GM12878 (cell line): ENCODE measurements around the gene SLC38A5. TPM values are rescaled to one million over a fixed set of nuclear protein-coding genes. Genes with fewer than 3 reads are reported as not detected.

ENCODE experiments used
- ATAC-seq: fragments of 200-7000 bp; cut with Tn5 transposase; 3 replicates; pipeline ENCODE4 v1.9.1; 2020; ENCODE audit warnings: mild to moderate bottlenecking, moderate library complexity
- BruUV-seq: library from RNA; stranded (reverse); fragments of 400-500 nt; replicated peaks from 2 replicates; lab custom pipeline; 2021; lab: Mats Ljungman, UMichigan
- CTCF ChIA-PET: fragments of 300-600 bp; sonication (Branson Sonifier 250); formaldehyde crosslinking; extraction: SDS; loops from one replicate; lab custom pipeline; 2021; ENCODE audit warnings: inconsistent platforms; lab: Yijun Ruan, JAX
- POLR2A ChIA-PET: fragments of 350-600 bp; formaldehyde crosslinking; extraction: SDS; loops from one replicate; lab custom pipeline; 2021; ENCODE audit warnings: inconsistent platforms; lab: Charles Lee
- RAD21 ChIA-PET: fragments of 300-600 bp; sonication (Branson Sonifier 250); formaldehyde crosslinking; loops from one replicate; lab custom pipeline; 2023; ENCODE audit warnings: antibody characterized with exemption; ENCODE audit not compliant: unreplicated experiment; lab: Charles Lee
- SMC1A ChIA-PET: fragments of 300-600 bp; sonication (Branson Sonifier 250); formaldehyde crosslinking; loops from one replicate; lab custom pipeline; 2023; ENCODE audit not compliant: unreplicated experiment, uncharacterized antibody; lab: Charles Lee
- DNase-seq: peaks from one replicate; pipeline ENCODE4 v3.0.0-alpha.2; 2011; ENCODE audit warnings: low read depth, low spot score
- FAIRE-seq: peaks from 3 replicates; lab custom pipeline; 2011; peaks lifted over from hg19 to GRCh38; lab: Jason Lieb, UNC
- H2AFZ ChIP-seq: 2 replicates; pipeline ENCODE4 v1.6.0; 2011; ENCODE audit warnings: low read depth, low read length, control low read depth; ENCODE audit not compliant: control insufficient read depth
- H3K27ac ChIP-seq: 2 replicates; pipeline ENCODE4 v1.5.1; 2011; ENCODE audit warnings: control low read depth; ENCODE audit not compliant: control insufficient read depth, insufficient read depth
- H3K27me3 ChIP-seq, 2 experiments: replicated peaks in 1 of 2; 2 replicates each; pipeline versions ENCODE4 v1.6.0 to v1.6.1; 2011; ENCODE audit warnings: low read length in 1 of 2; ENCODE audit not compliant: control insufficient read depth in 2 of 2, insufficient read depth in 2 of 2
- H3K36me3 ChIP-seq, 2 experiments: 2 replicates each; pipeline ENCODE4 v1.5.1; 2011; ENCODE audit warnings: low read length in 1 of 2; ENCODE audit not compliant: control insufficient read depth in 2 of 2, insufficient read depth in 2 of 2
- H3K4me1 ChIP-seq: 2 replicates; pipeline ENCODE4 v1.6.1; 2011; ENCODE audit warnings: mild to moderate bottlenecking, low read length, moderate library complexity, mixed read lengths; ENCODE audit not compliant: control insufficient read depth, insufficient read depth
- H3K4me2 ChIP-seq: 2 replicates; pipeline ENCODE4 v1.6.0; 2011; ENCODE audit warnings: control low read depth; ENCODE audit not compliant: control insufficient read depth, insufficient read depth
- H3K4me3 ChIP-seq: fragments of 200-600 bp; sonication (generic); 2 replicates; pipeline ENCODE4 v1.5.1; 2016
- H3K79me2 ChIP-seq: 2 replicates; pipeline ENCODE4 v1.6.0; 2011; ENCODE audit warnings: low read length; ENCODE audit not compliant: control insufficient read depth, insufficient read depth
- H3K9ac ChIP-seq: 2 replicates; pipeline ENCODE4 v1.8.0; 2011; ENCODE audit warnings: low read length, control low read depth, mixed read lengths; ENCODE audit not compliant: control insufficient read depth, insufficient read depth
- H3K9me3 ChIP-seq: replicated peaks from 3 replicates; pipeline ENCODE4 v1.5.1; 2011; ENCODE audit warnings: mild to moderate bottlenecking, low read length; ENCODE audit not compliant: control insufficient read depth, insufficient read depth
- H4K20me1 ChIP-seq: 2 replicates; pipeline ENCODE4 v1.6.0; 2011; ENCODE audit not compliant: control insufficient read depth, insufficient read depth
- ATF7 ChIP-seq: fragments of 450-650 bp; IDR thresholded peaks from 2 replicates; pipeline ENCODE4 v1.6.1; 2016; ENCODE audit warnings: low read depth, mild to moderate bottlenecking
- CBX3 ChIP-seq: fragments of 200-600 bp; sonication (generic); IDR thresholded peaks from 2 replicates; pipeline ENCODE4 v1.6.1; 2016; ENCODE audit warnings: low read depth, borderline replicate concordance
- CEBPB ChIP-seq, 2 experiments: fragments of 150-350 bp in 1 of 2; IDR thresholded peaks; 2 replicates each; pipeline ENCODE4 v1.6.1; 2012 to 2014; ENCODE audit warnings: low read depth in 2 of 2, low read length in 2 of 2, borderline replicate concordance in 1 of 2, inconsistent platforms in 1 of 2
- CHD4 ChIP-seq: fragments of 200-600 bp; sonication (generic); IDR thresholded peaks from 2 replicates; pipeline ENCODE4 v1.6.1; 2016; ENCODE audit warnings: mild to moderate bottlenecking
- EGR1 ChIP-seq, 2 experiments: IDR thresholded peaks; 1 replicate in 1 of 2; 2 replicates in 1 of 2; pipeline ENCODE4 v1.6.1; 2011 to 2012; ENCODE audit warnings: low read depth in 2 of 2, low read length in 2 of 2, borderline replicate concordance in 1 of 2, mild to moderate bottlenecking in 1 of 2, moderate library complexity in 1 of 2
- ETV6 ChIP-seq, 2 experiments: fragments of 450-650 bp in 1 of 2; IDR thresholded peaks in 1 of 2; conservative IDR thresholded peaks in 1 of 2; 2 replicates each; pipeline ENCODE4 v1.6.1; 2014; ENCODE audit warnings: antibody characterized with exemption in 1 of 2, borderline replicate concordance in 1 of 2, low read depth in 1 of 2, mild to moderate bottlenecking in 1 of 2, moderate library complexity in 1 of 2
- GABPA ChIP-seq: IDR thresholded peaks from 2 replicates; pipeline ENCODE4 v1.6.1; 2014; ENCODE audit warnings: antibody characterized with exemption, low read depth, mild to moderate bottlenecking, inconsistent platforms
- HDAC2 ChIP-seq: fragments of 200-600 bp; sonication (generic); IDR thresholded peaks from 2 replicates; pipeline ENCODE4 v1.6.1; 2017
- KAT2A ChIP-seq: conservative IDR thresholded peaks from 2 replicates; pipeline ENCODE4 v1.6.1; 2011; ENCODE audit warnings: low read depth, low read length; ENCODE audit not compliant: control insufficient read depth
- MLLT1 ChIP-seq: fragments of 450-650 bp; IDR thresholded peaks from 2 replicates; pipeline ENCODE4 v1.6.1; 2016; ENCODE audit warnings: mild to moderate bottlenecking
- RAD21 ChIP-seq: IDR thresholded peaks from 2 replicates; pipeline ENCODE4 v1.6.1; 2011; ENCODE audit warnings: mild to moderate bottlenecking, low read depth, low read length, moderate library complexity; ENCODE audit not compliant: insufficient read depth
- RBBP5 ChIP-seq: fragments of 200-600 bp; sonication (generic); conservative IDR thresholded peaks from 2 replicates; pipeline ENCODE4 v1.6.1; 2016
- SIX5 ChIP-seq: IDR thresholded peaks from 2 replicates; pipeline ENCODE4 v1.6.1; 2011; ENCODE audit warnings: mild to moderate bottlenecking, low read depth, low read length, moderate library complexity; ENCODE audit not compliant: severe bottlenecking
- SRF ChIP-seq, 2 experiments: IDR thresholded peaks; 2 replicates each; pipeline ENCODE4 v1.6.1; 2011; ENCODE audit warnings: low read depth in 2 of 2, low read length in 2 of 2, mild to moderate bottlenecking in 1 of 2, moderate library complexity in 1 of 2
- STAT1 ChIP-seq: fragments of 450-650 bp; conservative IDR thresholded peaks from 2 replicates; pipeline ENCODE4 v1.6.1; 2014; ENCODE audit warnings: antibody characterized with exemption, mild to moderate bottlenecking
- TBL1XR1 ChIP-seq: IDR thresholded peaks from 2 replicates; pipeline ENCODE4 v1.6.1; 2012; ENCODE audit warnings: low read depth, low read length, improper control_type of control experiment
- ZNF217 ChIP-seq: fragments of 450-650 bp; IDR thresholded peaks from 2 replicates; pipeline ENCODE4 v1.6.1; 2017; ENCODE audit warnings: antibody characterized with exemption, mild to moderate bottlenecking
- WGBS: methylation state at CpG from one replicate; pipeline ENCODE4 v1.1.6; 2016; ENCODE audit warnings: low lambda C conversion rate; ENCODE audit not compliant: insufficient replicate concordance, insufficient coverage; ENCODE audit errors: missing lambda C conversion rate; 5-methylcytosine and 5-hydroxymethylcytosine counted together
- in situ Hi-C: fragments of 300-500 bp; cut with MboI; formaldehyde crosslinking; loops from 9 replicates; pipeline ENCODE4 v1.14.3; 2018; ENCODE audit warnings: mixed read lengths
- intact Hi-C: fragments of 100-400 bp; cut with micrococcal nuclease; formaldehyde crosslinking; loops from one replicate; pipeline ENCODE4 v1.14.2; 2022; ENCODE audit not compliant: unreplicated experiment
- polyA plus RNA-seq, 11 experiments: library from polyadenylated mRNA; depleted of rRNA in 4 of 11; unstranded in 6 of 11; stranded (reverse) in 5 of 11; fragments of >200 nt; fragmentation: Nextera tagmentation in 4 of 11; fragmentation: Illumina TruSeq in 1 of 11; extraction: Ambion mirVana in 4 of 11; extraction: Trizol in 1 of 11; gene quantifications; 1 replicate in 1 of 11; 2 replicates in 10 of 11; pipeline versions ENCODE4 v1.2.1 to v1.2.3, GENCODE V29; 2011 to 2016; ENCODE audit warnings: inconsistent platforms in 2 of 11, missing spikeins in 2 of 11, low read depth in 1 of 11
- total RNA-seq, 4 experiments: library from RNA; depleted of rRNA in 3 of 4; stranded (reverse); fragments of >200 nt in 3 of 4; fragmentation: Illumina TruSeq in 1 of 4; extraction: Trizol in 1 of 4; gene quantifications; 2 replicates each; pipeline versions ENCODE4 v1.2.1 to v1.2.3, GENCODE V29; 2013 to 2021
- TF ChIP-seq, protein P1 (sequence below): IDR thresholded peaks from 2 replicates; pipeline ENCODE4 v1.6.1; 2011; ENCODE audit warnings: low read depth, low read length, improper control_type of control experiment, borderline replicate concordance
- TF ChIP-seq, protein P2 (sequence below): fragments of 150-350 bp; IDR thresholded peaks from 2 replicates; pipeline ENCODE4 v1.6.1; 2016; ENCODE audit warnings: low read depth, low read length

Gene SLC38A5
- total and polyA plus RNA-seq, 10 of the 15 experiments (the other 5 are each of a cell fraction or from before 2014, with no cell fraction given): 4.2 to 108 (median 70.6) TPM

- no peak for TF ChIP-seq SRF (IDR thresholded peaks at IDR 0.05; ENCODE audit: low read depth in 2 of 2, low read length in 2 of 2)
- no peak for TF ChIP-seq CEBPB (IDR thresholded peaks at IDR 0.05; ENCODE audit: borderline replicate concordance in 1 of 2, low read depth in 2 of 2, low read length in 2 of 2)
- TF ChIP-seq HDAC2: no peak
Observed at GRCh38 chrX:48489892-48490291, 19.8 kb upstream of the SLC38A5 start (continued).

- in situ Hi-C loops: no loop called here
- no peak for ATAC-seq
- TF ChIP-seq TBL1XR1 (no peak), ZNF217 (no peak), SIX5 (no peak), STAT1 (no peak), EGR1 (IDR thresholded peaks at IDR 0.05; ENCODE audit: borderline replicate concordance in 1 of 2, low read depth in 2 of 2, low read length in 2 of 2) (no peak), CHD4 (no peak), GABPA (no peak), RBBP5 (no peak), ATF7 (no peak), ETV6 (conservative IDR thresholded peaks at IDR 0.05 in 1 of 2, IDR thresholded peaks at IDR 0.05 in 1 of 2; ENCODE audit: borderline replicate concordance in 1 of 2, low read depth in 1 of 2) (no peak), MLLT1 (no peak), KAT2A (no peak), CBX3 (no peak), RAD21 (no peak)
- TF ChIP-seq, protein P1, sequence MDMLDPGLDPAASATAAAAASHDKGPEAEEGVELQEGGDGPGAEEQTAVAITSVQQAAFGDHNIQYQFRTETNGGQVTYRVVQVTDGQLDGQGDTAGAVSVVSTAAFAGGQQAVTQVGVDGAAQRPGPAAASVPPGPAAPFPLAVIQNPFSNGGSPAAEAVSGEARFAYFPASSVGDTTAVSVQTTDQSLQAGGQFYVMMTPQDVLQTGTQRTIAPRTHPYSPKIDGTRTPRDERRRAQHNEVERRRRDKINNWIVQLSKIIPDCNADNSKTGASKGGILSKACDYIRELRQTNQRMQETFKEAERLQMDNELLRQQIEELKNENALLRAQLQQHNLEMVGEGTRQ: no peak
- TF ChIP-seq, protein P2, sequence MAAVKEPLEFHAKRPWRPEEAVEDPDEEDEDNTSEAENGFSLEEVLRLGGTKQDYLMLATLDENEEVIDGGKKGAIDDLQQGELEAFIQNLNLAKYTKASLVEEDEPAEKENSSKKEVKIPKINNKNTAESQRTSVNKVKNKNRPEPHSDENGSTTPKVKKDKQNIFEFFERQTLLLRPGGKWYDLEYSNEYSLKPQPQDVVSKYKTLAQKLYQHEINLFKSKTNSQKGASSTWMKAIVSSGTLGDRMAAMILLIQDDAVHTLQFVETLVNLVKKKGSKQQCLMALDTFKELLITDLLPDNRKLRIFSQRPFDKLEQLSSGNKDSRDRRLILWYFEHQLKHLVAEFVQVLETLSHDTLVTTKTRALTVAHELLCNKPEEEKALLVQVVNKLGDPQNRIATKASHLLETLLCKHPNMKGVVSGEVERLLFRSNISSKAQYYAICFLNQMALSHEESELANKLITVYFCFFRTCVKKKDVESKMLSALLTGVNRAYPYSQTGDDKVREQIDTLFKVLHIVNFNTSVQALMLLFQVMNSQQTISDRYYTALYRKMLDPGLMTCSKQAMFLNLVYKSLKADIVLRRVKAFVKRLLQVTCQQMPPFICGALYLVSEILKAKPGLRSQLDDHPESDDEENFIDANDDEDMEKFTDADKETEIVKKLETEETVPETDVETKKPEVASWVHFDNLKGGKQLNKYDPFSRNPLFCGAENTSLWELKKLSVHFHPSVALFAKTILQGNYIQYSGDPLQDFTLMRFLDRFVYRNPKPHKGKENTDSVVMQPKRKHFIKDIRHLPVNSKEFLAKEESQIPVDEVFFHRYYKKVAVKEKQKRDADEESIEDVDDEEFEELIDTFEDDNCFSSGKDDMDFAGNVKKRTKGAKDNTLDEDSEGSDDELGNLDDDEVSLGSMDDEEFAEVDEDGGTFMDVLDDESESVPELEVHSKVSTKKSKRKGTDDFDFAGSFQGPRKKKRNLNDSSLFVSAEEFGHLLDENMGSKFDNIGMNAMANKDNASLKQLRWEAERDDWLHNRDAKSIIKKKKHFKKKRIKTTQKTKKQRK: no peak
Observed at GRCh38 chrX:48489296-48489695, 19.2 kb upstream of the SLC38A5 start.

More at GRCh38 chrX:48489296-48489695, 19.2 kb upstream of the SLC38A5 start:
- Histone ChIP-seq H2AFZ (no peak overlapping the region), H3K4me3 (no peak overlapping the region), H3K9ac (no peak overlapping the region), H3K9me3 (no peaks in the 10 kb centered on the region; the same call in 2 of the 3 replicates), H3K79me2 (no peaks in the 10 kb centered on the region), H3K4me2 (no peak overlapping the region), H3K4me1 (no peaks in the 10 kb centered on the region), H3K27me3 (no peaks in the 10 kb centered on the region), H4K20me1 (no peaks in the 10 kb centered on the region), H3K27ac (no peak overlapping the region), H3K36me3 (peaks cover 0 to 5% of the 10 kb centered on the region in 2 experiments; a peak in 1 of 4 replicates)
- FAIRE-seq: no peak
- intact Hi-C loops: no loop called here
- POLR2A ChIA-PET: no interaction called here
- SMC1A ChIA-PET: no interaction called here
- no peak for DNase-seq
- BruUV-seq: no TSS peak
- 66% methylated on average over 9 of the region's 9 CpGs for WGBS
- CTCF ChIA-PET: no interaction called here
- RAD21 ChIA-PET: no interaction called here
